ENCODE measurements around the gene GPR65.

The GPR65 gene

GRCh38 chr14:88044444-88044758, 39.5 kb downstream of the GPR65 start:
- Histone ChIP-seq H3K27ac (ENCODE audit: low read length) (no peak overlapping the region), H3K9ac (ENCODE audit: low read length) (no peak overlapping the region), H3K4me3 (ENCODE audit: low read length) (no peak overlapping the region)

GRCh38 chr14:88044776-88045446, 40.0 kb downstream of the GPR65 start:
- Histone ChIP-seq H3K9ac (ENCODE audit: low read length) (no peak overlapping the region), H3K27ac (ENCODE audit: low read length) (no peak overlapping the region)

More at GRCh38 chr14:88044444-88044758, 39.5 kb downstream of the GPR65 start:
- no peaks in the 10 kb centered on the region for H3K9me3 ChIP-seq (ENCODE audit: control insufficient read depth, low read depth, low read length)
- no peaks in the 10 kb centered on the region for H3K27me3 ChIP-seq (ENCODE audit: control insufficient read depth, insufficient read depth, low read length)
- H3K36me3 ChIP-seq (ENCODE audit: control insufficient read depth, low read depth, low read length) = no peaks in the 10 kb centered on the region
- no peaks in the 10 kb centered on the region for H3K4me1 ChIP-seq (ENCODE audit: control insufficient read depth, low read depth, low read length)

GRCh38 chr14:88045705-88046104, 40.8 kb downstream of the GPR65 start:
- no peaks in the 10 kb centered on the region for H3K36me3 ChIP-seq (ENCODE audit: control insufficient read depth, low read depth, low read length)
- no peaks in the 10 kb centered on the region for H3K4me1 ChIP-seq (ENCODE audit: control insufficient read depth, low read depth, low read length)
- no peaks in the 10 kb centered on the region for H3K9me3 ChIP-seq (ENCODE audit: control insufficient read depth, low read depth, low read length)
- no peak overlapping the region for H3K9ac ChIP-seq (ENCODE audit: low read length)
- no peaks in the 10 kb centered on the region for H3K27me3 ChIP-seq (ENCODE audit: control insufficient read depth, insufficient read depth, low read length)
- no peak overlapping the region for H3K27ac ChIP-seq (ENCODE audit: low read length)
- H3K4me3 ChIP-seq (ENCODE audit: low read length) = no peak overlapping the region

More at GRCh38 chr14:88044776-88045446, 40.0 kb downstream of the GPR65 start:
- Histone ChIP-seq H3K27me3 (ENCODE audit: control insufficient read depth, insufficient read depth, low read length) (no peaks in the 10 kb centered on the region), H3K4me3 (ENCODE audit: low read length) (no peak overlapping the region), H3K36me3 (ENCODE audit: control insufficient read depth, low read depth, low read length) (no peaks in the 10 kb centered on the region), H3K9me3 (ENCODE audit: control insufficient read depth, low read depth, low read length) (no peaks in the 10 kb centered on the region), H3K4me1 (ENCODE audit: control insufficient read depth, low read depth, low read length) (no peaks in the 10 kb centered on the region)

GRCh38 chr14:88048351-88048750, 43.4 kb downstream of the GPR65 start:
- Histone ChIP-seq H3K9me3 (ENCODE audit: control insufficient read depth, low read depth, low read length) (no peaks in the 10 kb centered on the region), H3K4me1 (ENCODE audit: control insufficient read depth, low read depth, low read length) (no peaks in the 10 kb centered on the region), H3K27ac (ENCODE audit: low read length) (no peak overlapping the region), H3K9ac (ENCODE audit: low read length) (no peak overlapping the region), H3K36me3 (ENCODE audit: control insufficient read depth, low read depth, low read length) (no peaks in the 10 kb centered on the region), H3K4me3 (ENCODE audit: low read length) (no peak overlapping the region), H3K27me3 (ENCODE audit: control insufficient read depth, insufficient read depth, low read length) (no peaks in the 10 kb centered on the region)

GRCh38 chr14:88049266-88049665, 44.3 kb downstream of the GPR65 start:
- no peak overlapping the region for H3K27ac ChIP-seq (ENCODE audit: low read length)
- no peaks in the 10 kb centered on the region for H3K4me1 ChIP-seq (ENCODE audit: control insufficient read depth, low read depth, low read length)
- no peaks in the 10 kb centered on the region for H3K36me3 ChIP-seq (ENCODE audit: control insufficient read depth, low read depth, low read length)
- H3K9me3 ChIP-seq (ENCODE audit: control insufficient read depth, low read depth, low read length) = no peaks in the 10 kb centered on the region
- no peak overlapping the region for H3K4me3 ChIP-seq (ENCODE audit: low read length)
- no peak overlapping the region for H3K9ac ChIP-seq (ENCODE audit: low read length)
- no peaks in the 10 kb centered on the region for H3K27me3 ChIP-seq (ENCODE audit: control insufficient read depth, insufficient read depth, low read length)

- Histone ChIP-seq H3K36me3 (ENCODE audit: control insufficient read depth, low read depth, low read length) (no peaks in the 10 kb centered on the region), H3K27me3 (ENCODE audit: control insufficient read depth, insufficient read depth, low read length) (no peaks in the 10 kb centered on the region), H3K27ac (ENCODE audit: low read length) (no peak overlapping the region), H3K4me1 (ENCODE audit: control insufficient read depth, low read depth, low read length) (no peaks in the 10 kb centered on the region), H3K9me3 (ENCODE audit: control insufficient read depth, low read depth, low read length) (no peaks in the 10 kb centered on the region), H3K4me3 (ENCODE audit: low read length) (no peak overlapping the region), H3K9ac (ENCODE audit: low read length) (no peak overlapping the region)
Measured at GRCh38 chr14:88049936-88050335, 45.0 kb downstream of the GPR65 start.

GRCh38 chr14:88060576-88060975, 55.6 kb downstream of the GPR65 start:
- Histone ChIP-seq H3K4me3 (ENCODE audit: low read length) (no peak overlapping the region), H3K9ac (ENCODE audit: low read length) (no peak overlapping the region), H3K27me3 (ENCODE audit: control insufficient read depth, insufficient read depth, low read length) (no peaks in the 10 kb centered on the region), H3K4me1 (ENCODE audit: control insufficient read depth, low read depth, low read length) (no peaks in the 10 kb centered on the region), H3K27ac (ENCODE audit: low read length) (no peak overlapping the region), H3K9me3 (ENCODE audit: control insufficient read depth, low read depth, low read length) (no peaks in the 10 kb centered on the region), H3K36me3 (ENCODE audit: control insufficient read depth, low read depth, low read length) (no peaks in the 10 kb centered on the region)

GRCh38 chr14:88063811-88064210, 58.9 kb downstream of the GPR65 start:
- Histone ChIP-seq H3K9me3 (ENCODE audit: control insufficient read depth, low read depth, low read length) (no peaks in the 10 kb centered on the region), H3K27ac (ENCODE audit: low read length) (no peak overlapping the region), H3K9ac (ENCODE audit: low read length) (no peak overlapping the region), H3K36me3 (ENCODE audit: control insufficient read depth, low read depth, low read length) (no peaks in the 10 kb centered on the region), H3K4me1 (ENCODE audit: control insufficient read depth, low read depth, low read length) (no peaks in the 10 kb centered on the region), H3K4me3 (ENCODE audit: low read length) (no peak overlapping the region), H3K27me3 (ENCODE audit: control insufficient read depth, insufficient read depth, low read length) (no peaks in the 10 kb centered on the region)

Data from iPS-18a (cell line).